Stimulated activated CD8-positive, alpha-beta memory T cell treated with anti-CD3 and anti-CD28 coated beads, Interleukin-12 subunit alpha, Interleukin-12 subunit beta, amount 100 ng/mL, for 1 hour (primary cell): Measurements from ENCODE around the gene NAB2.
A peak's percentile ranks its signal among the peaks of the same experiment; 100 is the strongest.

Source experiments
- DNase-seq: peaks from one replicate; pipeline ENCODE4 v3.0.0-alpha.2; 2020; ENCODE audit warnings: low read depth

The NAB2 gene

GRCh38 chr12:57093415-57094207 lies 4.7 kb downstream of the NAB2 start:
- DNase-seq, result peak; percentile 49

- DNase-seq, result no peak
Measured at GRCh38 chr12:57094208-57095160, 5.6 kb downstream of the NAB2 start.

GRCh38 chr12:57095440-57095839 lies 6.5 kb downstream of the NAB2 start:
- DNase-seq, result no peak

- no peak for DNase-seq
Measured at GRCh38 chr12:57096099-57096572, 7.2 kb downstream of the NAB2 start.

GRCh38 chr12:57096748-57097553 lies 8.0 kb downstream of the NAB2 start:
- no peak for DNase-seq

- no peak for DNase-seq
Measured at GRCh38 chr12:57097554-57097835, 8.6 kb downstream of the NAB2 start.

- DNase-seq, result no peak
Measured at GRCh38 chr12:57098546-57098945, 9.6 kb downstream of the NAB2 start.

GRCh38 chr12:57099047-57099714 lies 10.3 kb downstream of the NAB2 start:
- DNase-seq, result no peak

GRCh38 chr12:57099766-57100165 lies 10.9 kb downstream of the NAB2 start:
- DNase-seq, result no peak

GRCh38 chr12:57101892-57102695 lies 13.2 kb downstream of the NAB2 start:
- no peak for DNase-seq

- DNase-seq, result no peak
Measured at GRCh38 chr12:57103856-57104255, 14.9 kb downstream of the NAB2 start.

GRCh38 chr12:57104292-57104910 lies 15.5 kb downstream of the NAB2 start:
- no peak for DNase-seq

GRCh38 chr12:57105011-57105753 lies 16.3 kb downstream of the NAB2 start:
- no peak for DNase-seq

GRCh38 chr12:57106021-57106708 lies 17.3 kb downstream of the NAB2 start:
- DNase-seq, result no peak

GRCh38 chr12:57107456-57108155 lies 18.7 kb downstream of the NAB2 start:
- DNase-seq, result no peak

- DNase-seq, result no peak
Measured at GRCh38 chr12:57109207-57110103, 20.5 kb downstream of the NAB2 start.
